Pancreas (tissue), 10 donors: Measurements from ENCODE around the gene GNMT. TPM values are rescaled to one million over a fixed set of nuclear protein-coding genes. Genes with fewer than 3 reads are reported as not detected.

Experiments used
- ATAC-seq, 4 donors: fragments of 200-7000 bp; cut with Tn5 transposase; one replicate each; pipeline versions ENCODE4 v1.8.0 to v1.9.1; 2020; ENCODE audit warnings: mild to moderate bottlenecking in 4 of 4, moderate library complexity in 4 of 4
- DNase-seq, 6 donors: peaks; one replicate each; pipeline ENCODE4 v3.0.0-alpha.2; 2020
- FAIRE-seq: peaks from 2 replicates; lab custom pipeline; 2012; peaks lifted over from hg19 to GRCh38; lab: Jason Lieb, UNC
- H3K27ac ChIP-seq, 4 donors: fragments of 200-600 bp; sonication (generic); 1 replicate in 3 of 4; 2 replicates in 1 of 4; pipeline versions ENCODE4 v1.5.0 to v1.8.0; 2020
- H3K27me3 ChIP-seq, 4 donors: fragments of 200-600 bp; one replicate each; pipeline ENCODE4 v1.8.0; 2021
- H3K36me3 ChIP-seq, 3 donors: fragments of 200-600 bp; sonication (generic) in 1 of 3; one replicate each; pipeline versions ENCODE4 v1.5.0 to v1.8.0; 2020 to 2021
- H3K4me1 ChIP-seq, 3 donors: fragments of 200-600 bp; one replicate each; pipeline ENCODE4 v1.8.0; 2021
- H3K4me3 ChIP-seq, 4 donors: fragments of 200-600 bp; sonication (generic) in 2 of 4; one replicate each; pipeline versions ENCODE4 v1.5.0 to v1.8.0; 2020 to 2021
- H3K9me3 ChIP-seq, 4 donors: fragments of 200-600 bp; one replicate each; pipeline ENCODE4 v1.8.0; 2021
- CTCF ChIP-seq, 4 donors: fragments of 200-600 bp; sonication (generic) in 3 of 4; IDR thresholded peaks; one replicate each; pipeline versions ENCODE4 v1.5.0 to v1.8.0; 2021; ENCODE audit warnings: antibody characterized with exemption in 4 of 4
- WGBS, 2 donors: extraction: QIAGEN DNeasy Blood & Tissue Kit; methylation state at CpG; one replicate each; pipeline ENCODE4 v1.1.7; 2013; 5-methylcytosine and 5-hydroxymethylcytosine counted together
- intact Hi-C, 3 donors: fragments of 100-400 bp; cut with DNase I; formaldehyde crosslinking; loops; one replicate each; pipeline versions ENCODE4 v1.11.1 to v1.14.2; 2022
- polyA plus RNA-seq, 2 donors: library from polyadenylated mRNA; stranded (reverse); fragments of 200-250 nt; gene quantifications; one replicate each; pipeline ENCODE4 v1.2.3, GENCODE V29; 2013
- total RNA-seq, 6 donors: library from RNA; stranded (reverse); fragmentation: NEBNext Ultra II Directional in 4 of 6; extraction: Animal tissue kit (Norgen Biotek cat#: 25700) in 4 of 6; gene quantifications; one replicate each; pipeline versions ENCODE4 v1.2.1 to v1.2.4, GENCODE V29; 2021 to 2023
- donor health status: healthy with polysubstance abuse.
- donor health status: DM: no; HTN: no; CAD: no; lungs with moderate emphysema.
- donor health status: DM: no; HTN: no; CAD: no.
- donor health status: control.
- donor health status: control.
- donor health status: Bipolar disorder and iron deficiency.
- donor health status: DM: yes; HTN: yes; CAD: no.
- donor health status: DM: no; HTN: no; CAD: no.
- donor health status: DM: no; HTN: no; CAD: no.
- donor health status: DM: yes; HTN: yes; CAD: no.

The GNMT gene
- total and polyA plus RNA-seq, 8 donors: 19.0 to 443 (median 102) TPM

- peaks cover 6 to 20% (median 7%) of the 10 kb centered on the region in 3 donors for H3K36me3 ChIP-seq
- no peaks in the 10 kb centered on the region for H3K27me3 ChIP-seq
- intact Hi-C loops: no loop called here
- H3K4me1 ChIP-seq: peaks cover 18 to 43% (median 34%) of the 10 kb centered on the region in 3 donors
- no peaks in the 10 kb centered on the region for H3K9me3 ChIP-seq
- no peak for ATAC-seq
- 91 to 92% methylated on average over 7 of the region's 7 CpGs for whole genome bisulfite sequencing, 2 donors
- no peak overlapping the region for H3K27ac ChIP-seq
- no peak for FAIRE-seq
- no peak overlapping the region for H3K4me3 ChIP-seq
- DNase-seq: no peak
- no peak for TF ChIP-seq CTCF (IDR thresholded peaks at IDR 0.05)
Measured at GRCh38 chr6:42935322-42935721, 25.2 kb upstream of the GNMT start.

- FAIRE-seq: no peak
- no peak for TF ChIP-seq CTCF (IDR thresholded peaks at IDR 0.05)
- no peaks in the 10 kb centered on the region for H3K27me3 ChIP-seq
- H3K9me3 ChIP-seq: no peaks in the 10 kb centered on the region
- no peak for DNase-seq
- intact Hi-C loops: no loop called here
- no peak overlapping the region for H3K4me3 ChIP-seq
- peaks cover 6 to 20% (median 7%) of the 10 kb centered on the region in 3 donors for H3K36me3 ChIP-seq
- ATAC-seq: no peak
- 87 to 92% methylated on average over 11 of the region's 11 CpGs for WGBS, 2 donors
- H3K4me1 ChIP-seq: peaks cover 28 to 35% (median 30%) of the 10 kb centered on the region in 3 donors
- H3K27ac ChIP-seq: no peak overlapping the region
Measured at GRCh38 chr6:42936398-42936797, 24.2 kb upstream of the GNMT start.

- no peak for TF ChIP-seq CTCF (IDR thresholded peaks at IDR 0.05)
- peak overlapping the region; percentile 69 to 87 (median 80) for H3K27ac ChIP-seq
- ATAC-seq (peak in 2 of 4 donors; percentile 9 to 11), FAIRE-seq (no peak), DNase-seq (peak in 3 of 6 donors; percentile 36 to 54 (median 43))
- H3K4me3 ChIP-seq: no peak overlapping the region
- H3K9me3 ChIP-seq: no peaks in the 10 kb centered on the region
- H3K27me3 ChIP-seq: no peaks in the 10 kb centered on the region
- peaks cover 6 to 20% (median 7%) of the 10 kb centered on the region in 3 donors for H3K36me3 ChIP-seq
- 73 to 75% methylated on average over 13 of the region's 13 CpGs for WGBS, 2 donors
- intact Hi-C loops: no loop called here
- H3K4me1 ChIP-seq: peaks cover 24 to 28% (median 28%) of the 10 kb centered on the region in 3 donors
Measured at GRCh38 chr6:42937548-42938427, 22.8 kb upstream of the GNMT start.

GRCh38 chr6:42938428-42938796 is 22.1 kb upstream of the GNMT start:
- Histone ChIP-seq H3K9me3 (no peaks in the 10 kb centered on the region), H3K36me3 (peaks cover 6 to 20% (median 7%) of the 10 kb centered on the region in 3 donors), H3K27ac (peak overlapping the region; percentile 69 to 87 (median 80)), H3K27me3 (no peaks in the 10 kb centered on the region), H3K4me1 (peaks cover 22 to 28% (median 28%) of the 10 kb centered on the region in 3 donors), H3K4me3 (no peak overlapping the region)
- WGBS, 2 donors: 58 to 60% methylated on average over 5 of the region's 5 CpGs
- ATAC-seq (no peak), DNase-seq (no peak), FAIRE-seq (no peak)
- no peak for TF ChIP-seq CTCF (IDR thresholded peaks at IDR 0.05)
- intact Hi-C loops: no loop called here
